Endothelial cell (in vitro differentiated cells): ENCODE measurements around the gene STAG1. TPM values are rescaled to one million over a fixed set of nuclear protein-coding genes. Genes with fewer than 3 reads are reported as not detected.

Source experiments
- DNase-seq: peaks from one replicate; pipeline ENCODE4 v3.0.0; 2021; ENCODE audit warnings: low spot score
- H3K27ac Mint-ChIP-seq: one replicate; pipeline ENCODE4 v1.8.0; 2021; ENCODE audit warnings: mixed read lengths, inconsistent platforms; ENCODE audit not compliant: unreplicated experiment
- H3K27me3 Mint-ChIP-seq: one replicate; pipeline ENCODE4 v1.8.0; 2021; ENCODE audit warnings: mild to moderate bottlenecking, moderate library complexity, mixed read lengths, inconsistent platforms; ENCODE audit not compliant: unreplicated experiment
- H3K36me3 Mint-ChIP-seq: one replicate; pipeline ENCODE4 v1.8.0; 2021; ENCODE audit warnings: mild to moderate bottlenecking, low read depth, mixed read lengths, inconsistent platforms; ENCODE audit not compliant: unreplicated experiment
- H3K4me1 Mint-ChIP-seq: one replicate; pipeline ENCODE4 v1.8.0; 2021; ENCODE audit warnings: mild to moderate bottlenecking, mixed read lengths, inconsistent platforms; ENCODE audit not compliant: unreplicated experiment
- H3K4me3 Mint-ChIP-seq: one replicate; pipeline ENCODE4 v1.8.0; 2021; ENCODE audit warnings: mild to moderate bottlenecking, mixed read lengths, inconsistent platforms; ENCODE audit not compliant: unreplicated experiment
- H3K9me3 Mint-ChIP-seq: one replicate; pipeline ENCODE4 v1.8.0; 2021; ENCODE audit warnings: mixed read lengths, inconsistent platforms; ENCODE audit not compliant: unreplicated experiment
- total RNA-seq: library from RNA; stranded (reverse); fragmentation: NEBNext Ultra II Directional; extraction: Animal tissue kit (Norgen Biotek cat#: 25700); gene quantifications from one replicate; pipeline ENCODE4 v1.2.1, GENCODE V29; 2021; ENCODE audit not compliant: unreplicated experiment
- TF ChIP-seq, protein P1 (sequence below): fragments of 200-600 bp; sonication (generic); IDR thresholded peaks from one replicate; pipeline ENCODE4 v1.5.0; 2021; ENCODE audit warnings: antibody characterized with exemption; ENCODE audit not compliant: unreplicated experiment

Gene STAG1
- total RNA-seq, 1 donor from 2014 or later: 30.0 TPM

DNA sequence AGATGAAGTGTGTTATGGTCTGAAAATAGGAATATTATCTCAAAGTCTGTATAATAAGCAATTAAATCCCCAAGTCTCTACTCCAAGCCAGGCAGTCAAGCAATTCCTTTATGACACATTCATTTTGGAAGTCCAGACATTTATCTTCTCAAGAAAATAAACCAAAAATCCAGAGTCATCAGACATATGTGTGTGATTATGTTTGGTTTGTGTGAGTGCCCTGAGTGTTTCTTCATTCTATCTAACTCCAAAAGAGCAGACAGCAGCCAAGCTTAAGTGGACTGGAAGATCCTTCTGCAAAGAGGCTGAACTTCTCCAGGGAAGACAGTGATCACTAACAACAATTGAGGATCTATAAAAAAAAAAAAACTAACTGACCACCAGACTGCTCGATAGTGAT lies 239.8 kb downstream of the STAG1 start:
- no peak overlapping the region for H3K4me3 Mint-ChIP-seq
- TF ChIP-seq, protein P1, sequence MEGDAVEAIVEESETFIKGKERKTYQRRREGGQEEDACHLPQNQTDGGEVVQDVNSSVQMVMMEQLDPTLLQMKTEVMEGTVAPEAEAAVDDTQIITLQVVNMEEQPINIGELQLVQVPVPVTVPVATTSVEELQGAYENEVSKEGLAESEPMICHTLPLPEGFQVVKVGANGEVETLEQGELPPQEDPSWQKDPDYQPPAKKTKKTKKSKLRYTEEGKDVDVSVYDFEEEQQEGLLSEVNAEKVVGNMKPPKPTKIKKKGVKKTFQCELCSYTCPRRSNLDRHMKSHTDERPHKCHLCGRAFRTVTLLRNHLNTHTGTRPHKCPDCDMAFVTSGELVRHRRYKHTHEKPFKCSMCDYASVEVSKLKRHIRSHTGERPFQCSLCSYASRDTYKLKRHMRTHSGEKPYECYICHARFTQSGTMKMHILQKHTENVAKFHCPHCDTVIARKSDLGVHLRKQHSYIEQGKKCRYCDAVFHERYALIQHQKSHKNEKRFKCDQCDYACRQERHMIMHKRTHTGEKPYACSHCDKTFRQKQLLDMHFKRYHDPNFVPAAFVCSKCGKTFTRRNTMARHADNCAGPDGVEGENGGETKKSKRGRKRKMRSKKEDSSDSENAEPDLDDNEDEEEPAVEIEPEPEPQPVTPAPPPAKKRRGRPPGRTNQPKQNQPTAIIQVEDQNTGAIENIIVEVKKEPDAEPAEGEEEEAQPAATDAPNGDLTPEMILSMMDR: no peak
- H3K27ac Mint-ChIP-seq: no peak overlapping the region
- H3K36me3 Mint-ChIP-seq: no peaks in the 10 kb centered on the region
- H3K4me1 Mint-ChIP-seq: peaks cover 3% of the 10 kb centered on the region
- H3K9me3 Mint-ChIP-seq: no peaks in the 10 kb centered on the region
- no peak for DNase-seq
- H3K27me3 Mint-ChIP-seq: peaks cover 3% of the 10 kb centered on the region

DNA sequence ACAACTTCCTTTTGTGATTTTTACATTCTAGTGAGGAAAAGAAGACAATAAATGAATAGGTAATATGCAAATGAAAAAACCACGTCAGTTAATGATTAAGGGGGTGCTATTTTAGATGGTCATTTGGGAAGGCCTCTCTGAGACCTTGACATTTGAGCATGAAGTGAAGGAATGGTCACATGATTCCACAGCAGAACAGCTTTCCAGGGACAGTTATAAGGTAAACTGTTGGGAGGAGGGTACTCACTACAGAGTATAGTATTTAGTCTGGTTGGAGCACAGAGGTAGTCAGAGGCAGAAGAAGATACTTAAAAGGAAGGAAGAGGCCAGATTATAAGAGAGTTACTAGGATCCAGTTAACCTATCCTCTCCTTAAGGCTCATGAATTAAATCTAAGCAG lies 246.5 kb downstream of the STAG1 start:
- no peak overlapping the region for H3K27ac Mint-ChIP-seq
- H3K9me3 Mint-ChIP-seq: no peaks in the 10 kb centered on the region
- DNase-seq: no peak
- peaks cover 3% of the 10 kb centered on the region for H3K4me1 Mint-ChIP-seq
- TF ChIP-seq, protein P1: no peak
- H3K27me3 Mint-ChIP-seq: peaks cover 1% of the 10 kb centered on the region
- no peaks in the 10 kb centered on the region for H3K36me3 Mint-ChIP-seq
- H3K4me3 Mint-ChIP-seq: no peak overlapping the region

DNA sequence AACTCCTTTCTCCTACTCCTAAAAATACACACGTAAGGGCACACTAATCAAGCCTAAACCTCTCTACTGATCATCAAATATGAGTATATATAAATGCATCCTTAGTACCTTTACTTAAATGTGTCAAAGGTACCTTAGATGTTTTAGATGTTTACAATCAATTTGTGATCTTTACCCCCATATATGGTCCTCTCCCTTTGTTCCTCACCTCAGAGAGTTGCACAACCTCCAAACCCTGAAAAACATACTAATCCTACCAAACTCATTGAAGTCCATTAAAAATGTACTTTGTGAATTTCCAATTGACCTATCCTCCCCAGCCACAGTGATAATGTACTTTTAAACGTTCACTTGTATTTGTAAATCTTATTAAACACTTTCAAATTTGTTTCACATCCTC lies 249.1 kb downstream of the STAG1 start:
- Mint-ChIP-seq H3K27me3 (peaks cover 1% of the 10 kb centered on the region), H3K4me3 (no peak overlapping the region), H3K9me3 (no peaks in the 10 kb centered on the region), H3K36me3 (no peaks in the 10 kb centered on the region), H3K27ac (no peak overlapping the region), H3K4me1 (no peaks in the 10 kb centered on the region)
- TF ChIP-seq, protein P1: no peak
- no peak for DNase-seq

DNA sequence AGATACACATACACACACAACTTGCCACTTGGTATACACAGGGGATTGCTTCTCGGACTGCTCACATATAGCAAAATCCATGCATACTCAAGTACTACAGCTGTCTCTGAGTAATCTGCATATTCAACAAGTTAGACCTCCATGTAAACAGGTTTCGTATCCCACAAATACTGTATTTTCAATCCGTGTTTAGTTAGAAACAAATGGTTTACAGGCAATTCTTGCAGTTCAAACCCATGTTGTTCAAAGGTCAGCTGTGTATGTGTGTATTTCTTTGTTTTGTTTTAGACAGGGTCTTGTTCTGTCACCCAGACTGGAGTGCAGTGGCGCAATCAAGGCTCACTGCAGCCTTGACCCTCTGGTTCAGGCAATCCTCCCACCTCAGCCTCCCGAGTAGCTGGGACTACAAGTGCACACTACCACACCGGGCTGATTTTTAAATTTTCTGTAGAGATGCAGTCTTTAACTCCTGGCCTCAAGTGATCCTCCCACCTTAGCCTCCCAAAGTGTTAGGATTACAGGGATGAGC lies 253.2 kb downstream of the STAG1 start:
- H3K4me3 Mint-ChIP-seq: no peak overlapping the region
- no peaks in the 10 kb centered on the region for H3K27me3 Mint-ChIP-seq
- DNase-seq: no peak
- H3K27ac Mint-ChIP-seq: no peak overlapping the region
- TF ChIP-seq, protein P1: no peak
- peaks cover under 1% of the 10 kb centered on the region for H3K36me3 Mint-ChIP-seq
- no peaks in the 10 kb centered on the region for H3K4me1 Mint-ChIP-seq
- no peaks in the 10 kb centered on the region for H3K9me3 Mint-ChIP-seq

DNA sequence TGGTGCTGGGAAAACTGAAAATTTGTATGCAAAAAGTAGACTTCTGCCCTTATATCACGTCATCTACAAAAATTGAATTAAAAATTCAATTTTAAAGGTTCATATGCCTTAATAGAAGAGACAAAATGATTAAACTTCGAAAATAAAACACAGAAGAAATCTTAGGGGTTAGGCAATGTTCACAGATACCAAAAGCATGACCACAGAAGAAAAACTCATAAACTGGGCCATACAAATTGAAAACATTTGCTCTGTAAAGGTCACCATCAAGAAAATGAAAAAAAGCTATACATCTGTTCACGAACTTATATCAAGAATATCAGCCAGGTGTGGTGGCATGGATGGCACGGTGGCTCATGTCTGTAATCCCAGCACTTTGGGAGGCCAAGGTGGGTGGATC lies 257.0 kb downstream of the STAG1 start:
- H3K27me3 Mint-ChIP-seq: no peaks in the 10 kb centered on the region

More for the DNA sequence above, 257.0 kb downstream of the STAG1 start:
- Mint-ChIP-seq H3K4me1 (no peaks in the 10 kb centered on the region), H3K4me3 (no peak overlapping the region), H3K27ac (no peak overlapping the region), H3K36me3 (peaks cover 14% of the 10 kb centered on the region), H3K9me3 (no peaks in the 10 kb centered on the region)
- no peak for DNase-seq
- TF ChIP-seq, protein P1: no peak
